Epithelial cell of esophagus (primary cell): ENCODE measurements around the gene CDH13.

Experiments
- DNase-seq: peaks from one replicate; pipeline ENCODE4 v3.0.0; 2010; ENCODE audit warnings: low read depth
- H3K4me3 ChIP-seq: 2 replicates; pipeline ENCODE4 v1.5.1; 2011; ENCODE audit warnings: mild to moderate bottlenecking, low read length, control low read depth
- CTCF ChIP-seq: IDR thresholded peaks from 2 replicates; pipeline ENCODE4 v1.5.1; 2011; ENCODE audit warnings: low read depth, mild to moderate bottlenecking, low read length, control low read depth, inconsistent platforms; ENCODE audit not compliant: insufficient read depth; ENCODE audit errors: missing control alignments

CDH13 gene

DNA sequence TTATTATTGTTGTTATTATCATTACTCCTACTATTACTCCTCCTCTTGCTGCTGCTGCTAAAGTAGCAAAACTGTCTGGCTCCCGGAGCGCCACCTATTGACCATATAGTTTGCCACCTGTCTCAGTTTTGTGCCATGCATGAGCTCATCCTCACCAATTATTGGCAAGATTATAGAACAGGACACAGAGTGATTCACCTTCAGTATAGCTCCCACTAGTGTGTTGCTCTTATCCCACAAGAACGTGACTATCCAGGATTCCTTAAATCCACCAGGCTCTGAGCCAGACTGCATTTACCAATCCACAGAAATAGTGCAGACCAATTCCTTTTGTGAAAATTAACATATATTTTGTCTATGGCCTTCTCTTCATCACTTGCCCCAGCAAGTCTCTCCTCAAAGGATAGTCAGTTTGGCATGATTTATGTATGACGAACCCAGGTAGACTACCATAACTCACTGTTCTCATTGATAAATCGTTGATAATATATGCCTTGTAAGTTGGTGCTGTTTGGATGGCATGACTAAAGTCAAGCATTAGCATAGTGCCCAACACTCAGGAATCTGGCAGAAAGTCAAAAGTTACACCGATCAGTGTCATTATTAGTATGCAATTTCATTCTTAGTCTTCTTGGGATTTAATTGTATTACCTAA, 775.5 kb downstream of the CDH13 start:
- peak; percentile 23 for TF ChIP-seq CTCF
- DNase-seq: peak; percentile 49
- H3K4me3 ChIP-seq: no peak overlapping the region

DNA sequence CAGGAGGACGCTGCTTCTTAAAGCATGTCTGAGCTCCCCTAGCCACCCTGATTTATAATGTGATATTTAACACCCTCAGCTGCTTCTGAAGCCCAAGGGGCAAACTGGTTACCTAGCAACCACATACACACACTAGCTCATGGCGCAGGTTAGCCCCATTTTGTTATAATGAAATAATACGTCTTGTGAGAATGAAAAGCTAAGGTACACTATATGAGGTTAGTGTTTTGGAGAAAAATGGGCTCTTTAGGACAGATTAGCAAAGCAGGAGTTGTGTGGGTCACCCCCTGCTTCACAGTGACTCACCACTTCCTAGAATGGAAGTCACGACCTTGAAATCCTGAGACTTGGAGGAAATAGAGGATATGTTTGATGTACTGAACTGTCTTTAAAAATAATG, 776.2 kb downstream of the CDH13 start:
- no peak overlapping the region for H3K4me3 ChIP-seq
- no peak for TF ChIP-seq CTCF
- DNase-seq: peak; percentile 39

DNA sequence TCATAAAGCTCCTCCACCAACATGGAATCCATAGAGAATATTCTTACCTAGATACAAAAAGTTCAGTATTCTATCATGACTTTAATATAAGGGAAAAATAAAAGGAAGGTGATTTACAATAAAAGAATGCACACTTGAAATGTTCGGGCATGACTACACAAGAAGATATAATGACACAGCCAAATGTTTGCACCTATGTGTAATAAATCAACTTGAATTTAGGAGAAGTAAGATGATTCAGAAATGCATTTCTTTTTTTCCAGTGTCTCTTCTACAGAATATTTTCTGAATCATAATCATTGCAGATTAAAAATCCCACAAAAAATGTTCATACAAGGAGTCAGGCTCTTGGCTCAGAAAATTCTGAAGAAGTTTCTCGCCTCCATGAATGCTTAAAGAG, 777.0 kb downstream of the CDH13 start:
- no peak for TF ChIP-seq CTCF
- DNase-seq: peak; percentile 91

GRCh38 chr16:83404261-83404660, 777.5 kb downstream of the CDH13 start:
- no peak overlapping the region for H3K4me3 ChIP-seq
- no peak for DNase-seq
- TF ChIP-seq CTCF: no peak

More for the DNA sequence above, 777.0 kb downstream of the CDH13 start:
- H3K4me3 ChIP-seq: no peak overlapping the region

DNA sequence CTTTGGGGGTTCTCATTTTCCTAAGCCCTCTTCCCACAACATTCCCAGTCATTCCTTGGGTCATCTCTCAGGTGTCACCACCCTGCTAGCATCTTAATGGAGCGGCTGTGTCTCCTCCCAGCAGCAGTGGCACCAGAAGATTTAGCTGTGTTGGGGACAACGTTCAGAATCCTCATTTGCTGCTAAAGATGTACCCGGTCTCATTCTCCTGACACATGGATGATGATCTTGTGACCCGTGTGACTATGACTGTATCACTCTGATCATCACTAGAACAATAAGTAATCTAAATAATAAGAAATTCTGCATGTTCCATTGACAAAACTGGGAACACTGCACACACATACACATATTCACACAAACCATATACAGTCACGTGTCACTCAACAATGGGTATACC, 781.2 kb downstream of the CDH13 start:
- no peak overlapping the region for H3K4me3 ChIP-seq
- TF ChIP-seq CTCF: no peak
- DNase-seq: no peak

- no peak overlapping the region for H3K4me3 ChIP-seq
- DNase-seq: peak; percentile 59
- no peak for TF ChIP-seq CTCF
Observed at GRCh38 chr16:83409347-83409746, 782.6 kb downstream of the CDH13 start.

DNA sequence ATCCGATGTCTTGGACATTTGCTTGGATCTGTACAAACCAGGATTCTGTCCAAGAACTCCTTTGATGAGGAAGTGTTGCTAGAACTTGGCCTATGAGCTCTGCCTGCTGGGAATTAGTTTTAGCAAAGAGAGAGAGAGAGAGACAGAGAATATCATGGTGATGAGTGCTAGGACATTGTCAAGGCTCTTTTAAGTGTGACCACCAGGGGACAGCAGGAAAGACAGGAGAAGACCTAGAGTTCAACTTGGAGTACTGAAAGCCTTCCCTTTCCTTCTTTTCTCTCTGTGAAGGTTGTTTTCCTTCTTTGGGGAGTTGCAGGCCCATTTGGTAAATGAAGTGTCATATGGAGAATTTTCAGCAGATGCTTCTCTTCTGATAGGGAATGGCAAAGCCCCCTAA, 791.8 kb downstream of the CDH13 start:
- no peak for DNase-seq
- peak; percentile 9 for TF ChIP-seq CTCF
- H3K4me3 ChIP-seq: no peak overlapping the region
